ENCODE results near the gene LCAT.

Gene LCAT

GRCh38 chr16:67946966-67947558 lies 3.1 kb upstream of the LCAT start:
- CTCF ChIA-PET, result interaction anchor here (0.7 to 1.6 kb wide), 5 partner anchors 19 to 129 kb away, joined by 3 to 4 read pairs (median 3); no protein-coding TSS in a partner anchor
- 97% methylated on average over 23 of the region's 28 CpGs for WGBS (ENCODE audit: insufficient coverage)
- no peak overlapping the region for H3K4me3 ChIP-seq (ENCODE audit: control insufficient read depth in 1 of 7, extremely low read depth in 1 of 7, insufficient read depth in 4 of 7, low read depth in 2 of 7, low read length in 6 of 7)
- no peaks in the 10 kb centered on the region for H3K4me1 ChIP-seq (ENCODE audit: control extremely low read depth in 1 of 4, control insufficient read depth in 4 of 4, insufficient read depth in 4 of 4, low read length in 3 of 4)
- no peak overlapping the region for H3K27ac ChIP-seq (ENCODE audit: insufficient read depth in 1 of 2, low read depth in 1 of 2, low read length in 2 of 2, poor library complexity in 1 of 2, severe bottlenecking in 2 of 2)
- H3K9me3 ChIP-seq (ENCODE audit: control extremely low read depth in 1 of 5, control insufficient read depth in 4 of 5, insufficient read depth in 2 of 5, low read depth in 1 of 5, low read length in 4 of 5), result no peaks in the 10 kb centered on the region
- POLR2A ChIA-PET, result interaction anchor here (1.0 kb wide), 1 partner anchor 10 kb away, joined by 4 read pairs; the partner anchor contains the start of gene PSMB10
- no peak for DNase-seq
- peaks cover 2 to 81% (median 28%) of the 10 kb centered on the region in 4 experiments for H3K36me3 ChIP-seq (ENCODE audit: control insufficient read depth in 4 of 4, insufficient read depth in 4 of 4, low read length in 3 of 4)
- no peaks in the 10 kb centered on the region for H3K27me3 ChIP-seq (replicated peaks in 2 of 5; ENCODE audit: control insufficient read depth in 4 of 5, insufficient read depth in 5 of 5, low read length in 4 of 5)

DNA sequence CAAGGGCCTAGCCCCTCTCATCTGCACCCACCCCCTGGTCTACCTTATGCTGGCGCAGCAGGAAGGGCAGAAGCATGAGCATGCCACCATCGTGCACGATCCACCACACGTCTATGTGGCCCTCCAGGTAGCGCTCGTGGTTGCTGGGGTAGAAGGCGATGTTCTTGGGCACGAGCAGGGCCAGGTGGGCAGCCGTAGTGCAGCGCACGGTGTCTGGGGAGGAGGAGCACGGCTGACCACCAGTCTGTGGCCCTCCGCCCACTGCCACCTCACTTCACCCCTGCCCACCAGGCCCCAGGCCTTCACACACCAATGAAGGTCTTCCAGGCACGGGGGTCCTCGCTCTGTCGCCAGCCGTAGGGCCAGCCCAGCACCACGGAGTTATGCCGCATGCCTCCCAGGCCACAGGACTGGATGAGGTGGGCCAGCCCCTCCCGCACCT lies 2.2 kb upstream of the LCAT start:
- no peaks in the 10 kb centered on the region for H3K27me3 ChIP-seq (replicated peaks in 2 of 5; ENCODE audit: control insufficient read depth in 4 of 5, insufficient read depth in 5 of 5, low read length in 4 of 5)
- H3K4me1 ChIP-seq (ENCODE audit: control extremely low read depth in 1 of 4, control insufficient read depth in 4 of 4, insufficient read depth in 4 of 4, low read length in 3 of 4), result peaks cover 0 to 7% (median 0%) of the 10 kb centered on the region in 4 experiments
- ChIA-PET POLR2A (interaction anchor here (1.0 kb wide), 1 partner anchor 9 kb away, joined by 4 read pairs; the partner anchor contains the start of gene PSMB10), CTCF (interaction anchor here (0.8 to 2.3 kb wide), 7 partner anchors 17 to 101 kb away, joined by 3 to 6 read pairs (median 4); partner anchors contain the start of gene NRN1L)
- no peak for DNase-seq
- H3K36me3 ChIP-seq (ENCODE audit: control insufficient read depth in 4 of 4, insufficient read depth in 4 of 4, low read length in 3 of 4), result peaks cover 2 to 72% (median 26%) of the 10 kb centered on the region in 4 experiments
- no peak overlapping the region for H3K27ac ChIP-seq (ENCODE audit: insufficient read depth in 1 of 2, low read depth in 1 of 2, low read length in 2 of 2, poor library complexity in 1 of 2, severe bottlenecking in 2 of 2)
- H3K4me3 ChIP-seq (ENCODE audit: control insufficient read depth in 1 of 7, extremely low read depth in 1 of 7, insufficient read depth in 4 of 7, low read depth in 2 of 7, low read length in 6 of 7), result no peak overlapping the region
- WGBS (ENCODE audit: insufficient coverage), result 90% methylated on average over 12 of the region's 20 CpGs
- H3K9me3 ChIP-seq (ENCODE audit: control extremely low read depth in 1 of 5, control insufficient read depth in 4 of 5, insufficient read depth in 2 of 5, low read depth in 1 of 5, low read length in 4 of 5), result no peaks in the 10 kb centered on the region

DNA sequence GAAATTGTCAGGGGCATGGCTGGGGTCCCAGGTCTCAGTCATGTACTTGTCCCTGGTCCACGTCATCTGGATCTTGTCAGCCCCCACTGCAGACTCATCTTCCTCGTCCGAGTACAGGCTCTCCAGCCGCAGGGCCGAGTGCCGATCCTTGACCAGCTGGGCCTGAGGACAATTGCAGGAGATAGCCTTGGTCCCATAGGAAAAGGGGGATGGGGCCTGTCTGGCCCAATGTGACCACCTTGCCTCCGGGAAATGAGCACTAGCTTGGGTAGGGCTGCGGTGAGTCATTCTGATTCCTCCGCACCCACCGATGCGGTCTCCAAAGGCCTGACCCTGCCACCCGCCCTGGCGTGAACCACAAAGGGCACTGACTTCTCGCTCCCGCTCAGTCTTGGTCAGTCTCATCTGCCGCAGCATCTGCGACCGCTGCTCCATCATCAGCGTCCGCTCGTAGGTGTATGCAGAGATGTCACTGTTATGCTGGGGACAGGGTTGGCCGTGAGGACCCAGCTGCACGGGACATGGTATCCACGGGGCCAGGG lies 1.5 kb upstream of the LCAT start:
- Histone ChIP-seq H3K9me3 (ENCODE audit: control extremely low read depth in 1 of 5, control insufficient read depth in 4 of 5, insufficient read depth in 2 of 5, low read depth in 1 of 5, low read length in 4 of 5) (no peaks in the 10 kb centered on the region), H3K36me3 (ENCODE audit: control insufficient read depth in 4 of 4, insufficient read depth in 4 of 4, low read length in 3 of 4) (peaks cover 2 to 65% (median 24%) of the 10 kb centered on the region in 4 experiments), H3K27ac (ENCODE audit: insufficient read depth in 1 of 2, low read depth in 1 of 2, low read length in 2 of 2, poor library complexity in 1 of 2, severe bottlenecking in 2 of 2) (no peak overlapping the region), H3K4me1 (ENCODE audit: control extremely low read depth in 1 of 4, control insufficient read depth in 4 of 4, insufficient read depth in 4 of 4, low read length in 3 of 4) (peaks cover 0 to 7% (median under 1%) of the 10 kb centered on the region in 4 experiments), H3K4me3 (ENCODE audit: control insufficient read depth in 1 of 7, extremely low read depth in 1 of 7, insufficient read depth in 4 of 7, low read depth in 2 of 7, low read length in 6 of 7) (no peak overlapping the region), H3K27me3 (replicated peaks in 2 of 5; ENCODE audit: control insufficient read depth in 4 of 5, insufficient read depth in 5 of 5, low read length in 4 of 5) (no peaks in the 10 kb centered on the region)
- 99% methylated on average over 23 of the region's 24 CpGs for WGBS (ENCODE audit: insufficient coverage)
- CTCF ChIA-PET, result interaction anchor here (0.8 to 2.3 kb wide), 5 partner anchors 16 to 101 kb away, joined by 3 to 6 read pairs (median 4); partner anchors contain the start of gene NRN1L
- POLR2A ChIA-PET, result no interaction called here
- DNase-seq, result no peak

- POLR2A ChIA-PET, result no interaction called here
- Histone ChIP-seq H3K27me3 (replicated peaks in 2 of 5; ENCODE audit: control insufficient read depth in 4 of 5, insufficient read depth in 5 of 5, low read length in 4 of 5) (no peaks in the 10 kb centered on the region), H3K36me3 (ENCODE audit: control insufficient read depth in 4 of 4, insufficient read depth in 4 of 4, low read length in 3 of 4) (peaks cover 2 to 58% (median 24%) of the 10 kb centered on the region in 4 experiments), H3K9me3 (ENCODE audit: control extremely low read depth in 1 of 5, control insufficient read depth in 4 of 5, insufficient read depth in 2 of 5, low read depth in 1 of 5, low read length in 4 of 5) (no peaks in the 10 kb centered on the region), H3K27ac (ENCODE audit: insufficient read depth in 1 of 2, low read depth in 1 of 2, low read length in 2 of 2, poor library complexity in 1 of 2, severe bottlenecking in 2 of 2) (no peak overlapping the region), H3K4me1 (ENCODE audit: control extremely low read depth in 1 of 4, control insufficient read depth in 4 of 4, insufficient read depth in 4 of 4, low read length in 3 of 4) (peaks cover 0 to 12% (median 7%) of the 10 kb centered on the region in 4 experiments), H3K4me3 (ENCODE audit: control insufficient read depth in 1 of 7, extremely low read depth in 1 of 7, insufficient read depth in 4 of 7, low read depth in 2 of 7, low read length in 6 of 7) (no peak overlapping the region)
- no peak for DNase-seq
- WGBS (ENCODE audit: insufficient coverage), result 98% methylated on average over 24 of the region's 24 CpGs
- CTCF ChIA-PET, result interaction anchor here (1.5 to 2.3 kb wide), 5 partner anchors 16 to 96 kb away, joined by 3 to 6 read pairs (median 4); partner anchors contain the start of gene NRN1L
Measured at GRCh38 chr16:67944690-67945391, 921 bp upstream of the LCAT start.

DNA sequence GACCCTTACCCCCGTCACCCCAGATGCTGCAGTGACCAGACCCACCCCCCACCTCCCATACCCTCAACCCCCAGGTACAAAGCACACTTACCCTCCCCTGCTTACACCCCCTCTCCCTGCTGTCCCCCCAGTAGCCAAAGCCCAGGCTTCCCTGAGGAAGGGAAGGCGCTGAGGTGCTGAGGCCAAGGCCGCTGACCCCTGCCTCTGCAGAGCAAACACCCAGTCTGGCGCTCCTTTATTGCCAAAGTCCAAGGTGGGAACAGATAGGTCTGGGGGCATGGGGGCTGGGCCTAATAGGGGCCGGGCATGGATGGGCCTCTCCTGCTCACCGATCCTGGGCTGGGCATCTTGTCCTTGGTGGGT lies 683 bp downstream of the LCAT start:
- Histone ChIP-seq H3K36me3 (ENCODE audit: control insufficient read depth in 4 of 4, insufficient read depth in 4 of 4, low read length in 3 of 4) (peaks cover 2 to 46% (median 22%) of the 10 kb centered on the region in 4 experiments), H3K27me3 (replicated peaks in 2 of 5; ENCODE audit: control insufficient read depth in 4 of 5, insufficient read depth in 5 of 5, low read length in 4 of 5) (no peaks in the 10 kb centered on the region), H3K9me3 (ENCODE audit: control extremely low read depth in 1 of 5, control insufficient read depth in 4 of 5, insufficient read depth in 2 of 5, low read depth in 1 of 5, low read length in 4 of 5) (no peaks in the 10 kb centered on the region), H3K4me1 (ENCODE audit: control extremely low read depth in 1 of 4, control insufficient read depth in 4 of 4, insufficient read depth in 4 of 4, low read length in 3 of 4) (peaks cover 0 to 16% (median 10%) of the 10 kb centered on the region in 4 experiments), H3K27ac (ENCODE audit: insufficient read depth in 1 of 2, low read depth in 1 of 2, low read length in 2 of 2, poor library complexity in 1 of 2, severe bottlenecking in 2 of 2) (no peak overlapping the region), H3K4me3 (ENCODE audit: control insufficient read depth in 1 of 7, extremely low read depth in 1 of 7, insufficient read depth in 4 of 7, low read depth in 2 of 7, low read length in 6 of 7) (no peak overlapping the region)
- ChIA-PET CTCF (interaction anchor here (1.2 to 1.7 kb wide), 6 partner anchors 8 to 96 kb away, joined by 3 to 4 read pairs (median 3); no protein-coding TSS in a partner anchor), POLR2A (no interaction called here)
- no peak for DNase-seq
- 100% methylated on average over 3 of the region's 6 CpGs for WGBS (ENCODE audit: insufficient coverage)

DNA sequence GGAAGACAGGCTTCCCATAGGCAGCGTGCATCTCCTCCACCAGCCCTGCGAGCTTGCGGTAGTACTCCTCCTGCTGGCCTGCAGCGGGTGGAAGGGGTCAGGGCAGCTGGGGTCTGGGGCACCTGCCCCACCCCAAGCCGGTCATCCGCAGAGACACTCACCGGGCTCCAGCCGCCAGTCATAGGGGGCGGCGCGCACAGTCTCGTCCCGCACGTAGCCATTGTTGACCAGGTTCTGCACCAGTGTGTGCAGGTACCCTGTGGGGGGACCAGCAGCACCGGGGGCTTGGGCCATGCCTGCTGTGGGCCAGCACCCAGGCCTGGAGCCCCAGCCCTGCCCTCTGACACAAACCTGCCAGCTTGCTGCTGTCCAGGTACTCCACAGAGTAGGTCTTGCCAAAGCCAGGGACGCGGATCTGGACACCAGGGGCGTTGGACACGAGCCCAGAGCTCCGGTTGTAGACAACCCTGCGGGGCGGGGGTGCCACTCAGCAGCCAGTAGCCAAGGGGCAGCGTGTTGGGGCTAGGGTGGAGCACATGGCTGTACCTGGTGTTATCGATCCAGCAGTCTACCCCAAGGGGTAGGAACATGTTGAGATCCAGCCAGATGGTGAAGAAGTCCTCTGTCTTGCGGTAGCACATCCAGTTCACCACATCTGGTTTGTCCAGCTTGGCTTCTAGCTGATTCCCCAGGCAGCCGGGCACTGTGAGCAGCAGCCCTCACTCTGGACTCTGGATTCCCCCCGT lies 1.2 kb downstream of the LCAT start:
- H3K36me3 ChIP-seq (ENCODE audit: control insufficient read depth in 4 of 4, insufficient read depth in 4 of 4, low read length in 3 of 4), result peaks cover 0 to 41% (median 18%) of the 10 kb centered on the region in 4 experiments
- ChIA-PET CTCF (interaction anchor here (0.8 to 2.6 kb wide), 20 partner anchors 8 to 285 kb away, joined by 3 to 10 read pairs (median 3); partner anchors contain the start of gene SLC12A4), POLR2A (interaction anchor here (0.6 kb wide), 1 partner anchor 124 kb away, joined by 7 read pairs; no protein-coding TSS in a partner anchor)
- 96% methylated on average over 21 of the region's 27 CpGs for WGBS (ENCODE audit: insufficient coverage)
- no peaks in the 10 kb centered on the region for H3K27me3 ChIP-seq (replicated peaks in 2 of 5; ENCODE audit: control insufficient read depth in 4 of 5, insufficient read depth in 5 of 5, low read length in 4 of 5)
- H3K4me1 ChIP-seq (ENCODE audit: control extremely low read depth in 1 of 4, control insufficient read depth in 4 of 4, insufficient read depth in 4 of 4, low read length in 3 of 4), result peaks cover 0 to 16% (median 10%) of the 10 kb centered on the region in 4 experiments
- no peak overlapping the region for H3K27ac ChIP-seq (ENCODE audit: insufficient read depth in 1 of 2, low read depth in 1 of 2, low read length in 2 of 2, poor library complexity in 1 of 2, severe bottlenecking in 2 of 2)
- no peak overlapping the region for H3K4me3 ChIP-seq (ENCODE audit: control insufficient read depth in 1 of 7, extremely low read depth in 1 of 7, insufficient read depth in 4 of 7, low read depth in 2 of 7, low read length in 6 of 7)
- DNase-seq, result no peak
- H3K9me3 ChIP-seq (ENCODE audit: control extremely low read depth in 1 of 5, control insufficient read depth in 4 of 5, insufficient read depth in 2 of 5, low read depth in 1 of 5, low read length in 4 of 5), result no peaks in the 10 kb centered on the region
